Epidermal melanocyte (primary cell): ENCODE measurements around the gene ZG16B.
A peak's percentile ranks its signal among the peaks of the same experiment; 100 is the strongest.

Experiments
- DNase-seq: peaks from one replicate; pipeline ENCODE4 v3.0.0; 2011; ENCODE audit warnings: low spot score; ENCODE audit not compliant: insufficient read length

The ZG16B gene

GRCh38 chr16:2842340-2843000, 12.4 kb downstream of the ZG16B start:
- DNase-seq: peak; percentile 31

DNA sequence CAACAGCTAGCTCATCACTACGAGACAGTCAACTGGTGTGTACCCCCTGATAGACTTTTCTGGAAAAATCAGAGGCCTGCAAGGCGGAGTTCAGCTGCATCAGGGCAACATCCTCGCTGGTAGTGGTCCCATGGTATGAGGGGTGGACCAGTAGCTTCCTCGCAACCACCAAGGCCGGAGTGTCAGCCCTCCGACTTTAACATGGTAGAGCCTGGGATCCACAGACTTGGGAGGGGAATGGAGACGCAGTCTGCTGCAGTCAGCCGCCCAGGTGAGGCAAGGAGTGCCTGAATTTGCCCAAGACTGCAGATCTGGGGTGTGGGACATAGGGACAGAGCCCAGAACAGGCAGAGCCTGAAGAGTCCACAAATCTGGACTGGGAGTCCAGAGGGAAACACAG, 13.4 kb downstream of the ZG16B start:
- DNase-seq: no peak

GRCh38 chr16:2845116-2845515, 15.0 kb downstream of the ZG16B start:
- no peak for DNase-seq

DNA sequence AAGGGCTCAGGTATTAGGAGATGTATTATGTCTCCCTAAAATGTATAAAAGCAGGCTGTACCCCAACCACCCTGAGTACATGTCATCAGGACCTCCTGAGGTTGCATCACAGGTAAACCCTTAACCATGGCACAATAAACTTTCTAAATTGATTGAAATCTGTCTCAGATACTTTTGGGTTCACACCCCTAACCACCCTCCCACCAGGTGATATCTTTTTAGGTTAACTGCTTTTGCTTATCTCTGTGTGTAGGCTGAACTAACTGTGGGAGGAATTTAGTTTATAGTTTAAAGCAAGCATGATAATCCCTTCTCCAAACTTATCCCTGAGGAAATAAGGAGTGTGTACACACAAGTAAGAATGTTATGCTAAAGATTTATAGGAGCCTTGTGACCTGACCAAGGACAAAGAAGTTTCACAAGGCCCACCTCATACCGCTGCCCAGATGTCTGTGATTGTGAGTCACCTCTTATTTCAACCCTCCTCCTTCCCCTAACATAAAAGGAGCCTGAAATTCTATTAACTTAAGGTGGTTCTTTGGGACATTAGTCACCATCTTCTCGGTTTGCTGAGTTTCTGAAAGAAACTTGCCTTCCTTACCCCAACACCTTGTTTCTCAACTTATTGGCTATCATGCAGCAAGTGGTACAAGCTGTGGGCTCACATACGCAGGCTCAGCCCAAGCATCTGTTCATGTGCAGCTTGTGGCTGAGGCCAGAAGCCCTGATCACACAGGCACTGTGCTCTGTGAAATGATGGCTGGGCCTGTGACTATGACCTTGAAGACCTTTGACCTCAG, 16.6 kb downstream of the ZG16B start:
- no peak for DNase-seq

DNA sequence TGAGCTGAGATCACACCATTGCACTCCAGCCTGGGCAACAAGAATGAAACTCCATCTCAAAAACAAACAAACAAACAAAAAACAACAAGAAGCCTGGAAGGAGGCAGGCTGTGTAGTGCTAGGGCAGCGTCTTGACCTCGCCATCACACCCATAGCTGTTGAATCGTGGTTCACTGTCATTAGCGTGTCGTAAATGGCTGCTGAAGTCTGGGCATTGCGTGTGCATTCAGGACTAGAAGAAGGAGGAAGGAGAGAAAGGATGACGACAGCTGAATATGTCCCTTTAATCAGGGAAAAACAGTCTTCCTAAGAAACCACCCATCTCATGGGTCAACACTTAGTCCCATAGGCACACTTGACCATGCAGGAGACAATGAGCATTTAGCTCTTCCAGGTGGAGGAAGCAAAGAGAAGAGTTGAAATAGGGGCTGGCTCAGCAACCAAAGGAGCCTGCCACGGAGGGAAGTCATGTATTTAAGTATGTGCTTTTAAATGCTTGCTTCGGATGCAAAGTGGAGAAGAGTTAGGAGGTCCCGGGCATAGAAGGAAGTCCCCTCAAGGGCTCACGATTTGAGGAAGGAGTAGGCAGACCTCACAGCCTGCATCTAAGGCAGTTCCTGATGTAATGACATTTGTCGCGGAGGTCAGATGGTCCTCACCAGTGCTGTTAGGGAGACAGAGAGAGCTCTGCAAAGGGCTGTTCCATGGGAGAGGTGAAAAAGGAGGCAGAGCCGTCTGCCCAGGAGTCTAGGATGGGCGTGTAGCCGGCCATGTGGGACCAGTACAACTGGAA, 19.0 kb downstream of the ZG16B start:
- DNase-seq: peak; percentile 9

DNA sequence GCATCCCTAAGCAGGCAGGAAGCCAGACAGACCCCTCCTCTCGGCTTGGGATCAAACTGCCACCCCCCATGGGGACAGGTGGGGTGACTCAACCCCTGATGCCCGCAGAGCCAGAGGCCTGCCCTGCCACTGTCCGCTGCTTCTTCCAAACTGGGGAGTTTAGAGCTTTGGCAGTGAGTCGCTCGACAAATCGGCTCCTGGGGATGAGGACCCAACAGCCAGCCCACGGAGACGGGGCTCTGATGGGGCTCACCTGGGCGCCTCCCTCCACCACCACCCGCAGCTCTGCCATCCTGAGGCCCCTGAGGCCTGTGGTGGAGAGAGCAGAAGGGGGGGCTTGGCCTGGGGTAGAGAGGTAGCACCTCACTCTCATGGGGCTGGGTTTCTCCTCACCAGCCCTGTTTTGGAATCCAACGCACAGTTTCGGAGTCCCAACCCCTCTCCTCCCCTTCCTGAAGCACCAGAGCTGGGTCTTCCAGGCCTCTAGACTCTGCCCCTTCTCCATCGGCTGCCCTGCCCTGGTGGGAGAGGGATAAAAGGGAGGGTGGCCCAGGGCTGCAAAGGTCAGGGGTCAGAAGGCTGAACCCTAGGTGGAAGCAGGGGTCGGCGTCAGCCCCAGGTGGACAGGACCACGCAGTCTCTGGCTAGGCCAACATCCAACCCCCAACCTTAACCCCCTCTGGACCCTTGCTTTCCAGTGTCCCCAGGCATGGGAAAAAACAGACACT, 22.1 kb downstream of the ZG16B start:
- peak; percentile 8 for DNase-seq

DNA sequence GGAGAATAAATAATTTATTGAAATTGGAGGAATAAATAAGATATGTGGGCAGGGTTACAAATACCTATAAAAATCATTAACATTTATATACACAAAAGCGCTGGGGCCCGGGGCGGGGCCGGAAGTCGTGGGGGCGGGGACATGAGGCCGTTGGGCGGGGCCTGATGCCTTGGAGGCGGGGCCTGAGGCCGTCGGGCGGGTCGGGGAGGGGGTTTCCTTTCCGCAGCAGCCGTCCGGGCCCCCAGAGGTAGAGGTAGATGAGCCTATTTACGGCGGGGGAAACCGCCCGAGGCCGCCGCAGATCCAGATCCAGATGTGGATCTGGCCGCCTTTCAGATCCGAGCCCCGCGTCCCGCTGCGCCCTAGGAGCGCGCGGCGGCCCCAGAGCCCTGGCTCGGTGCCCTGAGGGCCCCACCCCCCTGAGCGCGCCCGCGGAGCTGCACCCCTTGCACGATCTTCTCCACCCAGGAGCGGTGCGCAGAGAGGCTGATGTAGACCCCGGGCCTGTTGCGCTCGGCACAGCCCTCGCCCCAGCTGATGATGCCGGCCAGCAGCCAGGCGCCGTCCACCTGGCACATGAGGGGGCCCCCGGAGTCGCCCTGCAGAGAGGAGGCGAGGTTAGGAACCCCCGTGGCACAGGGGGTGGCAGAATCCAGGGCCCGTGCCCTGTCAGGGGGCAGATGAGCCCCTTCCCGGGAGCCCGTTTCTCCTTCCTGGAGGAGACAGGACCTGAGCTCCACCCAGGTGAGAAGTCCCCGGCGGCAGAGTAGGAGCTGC, 22.8 kb downstream of the ZG16B start:
- peak; percentile 3 for DNase-seq

DNA sequence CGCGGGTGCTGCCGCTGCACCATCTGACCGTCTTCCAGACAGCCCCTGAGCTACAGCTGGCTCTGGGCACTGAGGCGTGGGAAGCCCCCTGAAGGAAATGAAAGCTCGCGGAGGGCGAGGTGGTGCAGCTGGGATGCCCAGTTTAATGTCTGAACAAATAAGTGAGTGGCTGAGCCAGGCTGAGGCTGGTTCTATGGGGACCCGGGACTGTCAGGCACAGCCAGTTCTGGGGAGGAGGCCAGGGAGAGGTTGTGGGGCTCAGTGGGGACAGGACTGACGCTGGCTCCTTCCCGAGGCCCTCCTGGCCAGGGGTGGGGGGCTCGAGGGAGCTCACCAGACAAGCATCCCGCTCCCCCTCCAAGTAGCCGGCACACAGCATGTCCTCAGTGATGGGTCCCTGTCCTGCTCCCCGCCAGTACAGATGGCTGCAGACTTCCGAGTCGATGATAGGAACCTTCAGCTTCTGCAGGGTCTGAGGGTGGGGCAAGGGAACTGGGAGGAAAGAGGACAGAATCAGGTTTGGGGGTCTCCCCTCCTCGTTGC, 23.5 kb downstream of the ZG16B start:
- DNase-seq: peak; percentile 1

GRCh38 chr16:2854700-2855309, 24.7 kb downstream of the ZG16B start:
- no peak for DNase-seq

DNA sequence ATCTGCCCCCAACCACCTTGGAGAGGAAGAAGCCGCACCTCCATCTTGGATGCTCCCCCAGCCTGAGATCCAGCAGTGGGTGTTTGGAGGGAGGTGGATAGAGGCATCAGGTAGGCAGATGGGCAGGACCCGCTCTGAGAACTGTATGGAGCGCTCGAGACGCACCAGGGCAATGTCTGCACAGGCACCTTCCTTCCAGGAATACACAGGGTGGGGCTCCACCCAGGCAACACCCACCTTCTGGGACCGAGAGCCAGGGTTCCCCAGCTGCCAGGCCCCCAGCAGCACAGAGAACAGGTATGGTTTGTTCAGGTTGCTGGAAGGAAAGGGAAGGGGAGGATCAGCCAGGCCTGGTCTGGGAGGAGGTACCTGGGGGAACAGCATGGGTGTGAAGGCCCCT, 25.4 kb downstream of the ZG16B start:
- peak; percentile 1 for DNase-seq

GRCh38 chr16:2856061-2856670, 26.1 kb downstream of the ZG16B start:
- peak; percentile 5 for DNase-seq

DNA sequence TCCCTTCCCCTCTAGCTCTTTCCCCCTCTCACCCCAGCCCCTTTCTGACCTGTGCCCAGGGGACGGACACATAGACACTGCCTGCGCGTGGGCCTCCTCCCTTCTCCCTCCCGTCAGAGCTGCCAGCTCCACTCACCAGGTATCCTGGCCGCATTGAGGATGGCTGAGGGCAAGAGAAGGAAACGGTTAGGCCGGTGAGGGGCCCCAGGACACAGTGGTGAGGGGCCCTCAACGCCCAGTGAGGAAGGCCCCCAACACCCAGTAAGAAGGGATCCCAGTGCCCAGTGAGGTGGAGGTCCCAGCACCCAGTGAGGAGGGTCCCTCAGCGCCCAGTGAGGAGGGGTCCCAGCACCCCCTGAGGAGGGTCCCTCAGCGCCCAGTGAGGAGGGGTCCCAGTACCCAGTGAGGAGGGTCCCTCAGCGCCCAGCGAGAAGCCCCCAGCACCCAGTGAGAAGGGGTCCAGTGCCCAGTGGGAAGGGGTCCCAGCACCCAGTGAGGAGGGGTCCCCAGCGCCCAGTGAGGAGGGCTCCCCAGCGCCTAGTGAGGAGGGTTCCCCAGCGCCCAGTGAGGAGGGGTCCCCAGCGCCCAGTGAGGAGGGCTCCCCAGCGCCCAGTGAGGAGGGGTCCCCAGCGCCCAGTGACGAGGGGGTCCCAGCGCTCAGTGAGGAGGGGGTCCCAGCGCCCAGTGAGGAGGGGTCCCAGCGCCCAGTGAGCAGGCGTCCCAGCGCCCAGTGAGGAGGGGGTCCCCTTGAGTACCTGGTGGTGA, 26.8 kb downstream of the ZG16B start:
- DNase-seq: no peak

DNA sequence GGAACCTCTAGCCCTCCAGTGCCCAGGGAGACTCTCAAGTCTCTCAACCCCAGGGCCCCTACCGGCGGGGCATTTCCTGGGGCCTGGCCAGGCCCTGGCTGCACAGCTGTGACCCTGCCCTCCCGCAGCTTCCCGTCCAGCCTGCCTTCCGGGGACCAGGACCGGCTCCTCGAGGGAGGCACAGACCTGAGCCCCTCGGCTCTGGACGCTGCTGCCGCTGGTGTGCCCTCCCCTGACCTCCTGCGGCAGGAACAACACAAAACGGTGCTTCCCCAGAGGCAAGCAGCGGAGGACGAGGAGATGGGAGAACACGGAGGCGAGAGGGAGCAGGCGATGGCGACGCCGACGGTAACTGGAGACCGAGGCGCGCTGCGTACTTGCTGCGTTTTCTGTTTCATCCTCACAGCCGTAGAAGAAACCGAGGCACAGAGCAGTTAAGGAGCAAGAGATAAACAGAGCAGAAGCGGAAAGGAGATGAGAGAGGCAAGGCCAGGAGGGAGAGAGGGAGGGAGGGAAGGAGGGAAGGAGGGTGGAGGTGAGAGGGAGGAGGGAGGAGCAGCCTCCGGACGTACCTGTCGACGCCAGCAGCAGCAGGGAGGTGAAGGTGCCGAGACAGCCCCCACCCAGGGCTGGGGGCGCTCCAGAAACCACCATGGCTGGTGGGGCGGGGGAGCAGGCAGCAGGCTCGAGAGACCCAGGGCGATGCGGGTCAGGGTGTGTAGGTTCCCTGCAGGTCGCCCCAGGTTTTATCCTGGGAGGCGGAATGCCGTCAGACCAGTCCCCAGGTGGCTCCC, 27.5 kb downstream of the ZG16B start, which contains the start of gene PRSS22:
Gene PRSS22, minus strand, starts transcription at position 720 of the 794 bp plus-strand sequence. Its CDS starts 66 bp downstream, at position 654.
- DNase-seq: peak; percentile 10

DNA sequence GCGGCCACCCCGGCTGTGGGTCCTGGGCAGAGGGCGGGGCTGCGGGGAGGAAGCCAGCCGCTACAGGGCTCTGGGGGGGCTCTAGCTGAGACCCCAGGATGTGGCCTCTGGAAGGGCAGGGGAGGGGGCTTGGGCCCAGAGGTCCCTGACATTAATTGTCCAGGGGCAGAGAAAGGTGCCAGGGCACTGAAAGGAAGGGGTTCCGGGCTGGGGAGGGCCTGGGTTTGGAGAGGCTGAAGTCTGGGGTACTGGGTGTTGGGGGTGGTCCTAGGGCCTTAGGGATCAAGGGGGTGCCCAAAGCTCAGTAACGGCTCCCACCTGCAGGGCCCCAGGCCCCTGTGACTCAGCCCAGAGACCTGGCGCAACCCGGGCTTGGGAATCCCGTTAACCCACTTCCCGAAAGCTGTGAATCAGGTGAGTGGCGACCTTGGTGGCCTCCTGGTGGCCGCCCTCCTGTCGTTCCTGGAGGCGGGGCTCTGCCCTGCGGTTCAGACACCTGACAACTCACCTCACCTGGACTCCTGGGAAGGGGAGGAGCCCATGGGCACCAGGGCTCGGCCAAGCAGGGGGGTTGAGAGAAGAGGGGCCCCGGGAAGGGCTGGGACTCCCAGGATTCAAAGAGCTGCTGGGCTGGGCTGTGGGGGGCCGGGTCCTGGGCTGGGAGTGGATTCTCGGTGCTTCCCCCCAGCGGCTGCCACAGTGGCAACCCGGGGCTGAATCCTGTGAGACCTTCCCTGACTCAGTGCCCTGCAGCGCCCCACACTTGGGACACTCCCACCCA, 28.3 kb downstream of the ZG16B start:
- peak; percentile 4 for DNase-seq

- no peak for DNase-seq
Observed at GRCh38 chr16:2859686-2860265, 29.7 kb downstream of the ZG16B start.

DNA sequence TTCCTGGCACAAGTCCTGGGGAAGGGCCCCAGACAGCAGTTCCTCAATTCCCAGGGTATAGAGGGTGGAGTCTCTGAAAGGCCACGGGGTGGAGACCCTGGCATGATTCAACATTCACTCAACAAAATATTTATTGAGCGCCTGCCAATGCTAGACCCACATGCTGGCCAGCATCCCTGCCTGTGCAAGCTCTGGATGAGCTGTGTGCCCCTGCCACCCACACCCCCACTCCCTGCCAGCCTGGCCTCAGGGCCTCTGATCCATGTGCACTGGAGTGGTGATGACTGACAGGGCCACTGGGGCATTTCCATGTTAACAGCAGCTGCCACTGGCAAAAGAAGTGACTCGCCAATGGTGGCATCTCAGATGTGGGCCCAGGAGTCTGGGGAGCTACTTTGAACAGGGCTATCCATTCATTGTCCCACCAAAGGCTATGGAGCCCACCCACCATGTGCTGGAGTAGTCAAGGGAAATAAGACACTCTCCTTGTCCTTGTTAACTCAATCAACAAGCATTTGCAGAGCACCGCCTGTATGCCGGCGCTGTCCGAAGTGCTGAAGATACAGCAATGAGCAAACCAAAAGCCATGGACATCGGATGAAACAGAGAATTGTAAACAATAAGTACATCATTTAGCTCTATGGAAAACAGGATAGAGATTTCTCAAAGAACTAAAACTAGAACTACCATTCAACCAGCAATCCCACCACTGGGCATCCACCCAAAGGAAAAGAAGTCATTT, 30.9 kb downstream of the ZG16B start:
- DNase-seq: peak; percentile 3
